ENCODE data around the gene AHNAK. TPM values are rescaled to one million over a fixed set of nuclear protein-coding genes. Genes with fewer than 3 reads are reported as not detected.

AHNAK gene
- polyA plus RNA-seq, 6 donors from 2014 or later = 2.0 to 45.3 (median 15.9) TPM

- no peak for ATAC-seq (ENCODE audit: low read depth in 2 of 2)
- DNase-seq = no peak
- H3K27ac Mint-ChIP-seq = peak overlapping the region in 1 of 6 donors; percentile 89
- H3K4me3 Mint-ChIP-seq = no peak overlapping the region
- peaks cover 7 to 13% (median 11%) of the 10 kb centered on the region in 3 donors for H3K4me1 Mint-ChIP-seq
- no peaks in the 10 kb centered on the region for H3K9me3 Mint-ChIP-seq
- H3K27me3 Mint-ChIP-seq = no peaks in the 10 kb centered on the region
- peaks cover 15 to 19% of the 10 kb centered on the region in 2 donors for H3K36me3 Mint-ChIP-seq
Observed at GRCh38 chr11:62516736-62517371, 29.8 kb downstream of the AHNAK start.

- no peaks in the 10 kb centered on the region for H3K9me3 Mint-ChIP-seq
Observed at GRCh38 chr11:62514151-62514550, 32.5 kb downstream of the AHNAK start.

GRCh38 chr11:62513626-62514025 is 33.0 kb downstream of the AHNAK start:
- ATAC-seq (ENCODE audit: low read depth in 2 of 2) = no peak

More at GRCh38 chr11:62514151-62514550, 32.5 kb downstream of the AHNAK start:
- ATAC-seq (ENCODE audit: low read depth in 2 of 2) = peak; percentile 40 to 46
- Mint-ChIP-seq H3K4me1 (peaks cover 7 to 13% (median 11%) of the 10 kb centered on the region in 3 donors), H3K27me3 (no peaks in the 10 kb centered on the region), H3K36me3 (peaks cover 5 to 15% of the 10 kb centered on the region in 2 donors), H3K27ac (peak overlapping the region in 2 of 6 donors; percentile 15 to 89), H3K4me3 (no peak overlapping the region)
- no peak for DNase-seq

DNA sequence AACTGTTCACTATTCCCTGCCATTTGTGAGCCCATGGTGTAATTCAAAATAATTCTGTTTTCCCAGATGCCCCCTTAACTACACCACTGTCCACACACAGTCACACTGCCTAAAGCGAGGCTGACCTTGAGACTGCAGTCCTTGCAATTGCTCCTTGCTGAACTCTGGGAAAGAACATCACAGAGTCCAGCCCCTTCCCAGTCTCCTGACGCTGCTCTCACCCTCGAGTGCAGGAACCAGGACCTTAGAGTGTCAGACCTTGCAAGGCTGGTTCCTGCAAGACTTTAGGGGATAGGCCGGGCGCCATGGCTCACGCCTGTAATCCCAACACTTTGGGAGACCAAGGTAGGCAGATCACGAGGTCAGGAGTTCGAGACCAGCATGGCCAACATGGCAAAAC is 33.6 kb downstream of the AHNAK start:
- DNase-seq (no peak), ATAC-seq (ENCODE audit: low read depth in 2 of 2) (no peak)
- Mint-ChIP-seq H3K9me3 (no peaks in the 10 kb centered on the region), H3K4me3 (no peak overlapping the region), H3K27me3 (no peaks in the 10 kb centered on the region), H3K4me1 (peaks cover 8 to 18% (median 15%) of the 10 kb centered on the region in 3 donors), H3K27ac (peak overlapping the region in 1 of 6 donors; percentile 51), H3K36me3 (peaks cover 5 to 8% of the 10 kb centered on the region in 2 donors)

More at GRCh38 chr11:62513626-62514025, 33.0 kb downstream of the AHNAK start:
- Mint-ChIP-seq H3K27me3 (no peaks in the 10 kb centered on the region), H3K4me3 (no peak overlapping the region), H3K36me3 (peaks cover 5 to 15% of the 10 kb centered on the region in 2 donors), H3K4me1 (peaks cover 10 to 14% (median 13%) of the 10 kb centered on the region in 3 donors), H3K9me3 (no peaks in the 10 kb centered on the region), H3K27ac (peak overlapping the region in 2 of 6 donors; percentile 51 to 89)
- no peak for DNase-seq

- peaks cover 4 to 17% (median 8%) of the 10 kb centered on the region in 3 donors for H3K4me1 Mint-ChIP-seq
- H3K9me3 Mint-ChIP-seq = no peaks in the 10 kb centered on the region
- peak; percentile 84 to 94 for ATAC-seq (ENCODE audit: low read depth in 2 of 2)
- peak overlapping the region in 1 of 6 donors; percentile 69 for H3K27ac Mint-ChIP-seq
- DNase-seq = peak; percentile 26
- H3K27me3 Mint-ChIP-seq = peaks cover 0 to 26% (median 17%) of the 10 kb centered on the region in 3 donors
- no peaks in the 10 kb centered on the region for H3K36me3 Mint-ChIP-seq
- H3K4me3 Mint-ChIP-seq = peak overlapping the region in 1 of 8 donors; percentile 16
Observed at GRCh38 chr11:62508336-62509058, 38.1 kb downstream of the AHNAK start.

GRCh38 chr11:62507125-62507422 is 39.5 kb downstream of the AHNAK start:
- no peaks in the 10 kb centered on the region for H3K9me3 Mint-ChIP-seq
- H3K27ac Mint-ChIP-seq = no peak overlapping the region
- peaks cover 3 to 37% (median 26%) of the 10 kb centered on the region in 3 donors for H3K27me3 Mint-ChIP-seq
- DNase-seq = no peak
- H3K4me3 Mint-ChIP-seq = no peak overlapping the region
- no peak for ATAC-seq (ENCODE audit: low read depth in 2 of 2)
- no peaks in the 10 kb centered on the region for H3K36me3 Mint-ChIP-seq
- peaks cover 4 to 17% (median 8%) of the 10 kb centered on the region in 3 donors for H3K4me1 Mint-ChIP-seq

DNA sequence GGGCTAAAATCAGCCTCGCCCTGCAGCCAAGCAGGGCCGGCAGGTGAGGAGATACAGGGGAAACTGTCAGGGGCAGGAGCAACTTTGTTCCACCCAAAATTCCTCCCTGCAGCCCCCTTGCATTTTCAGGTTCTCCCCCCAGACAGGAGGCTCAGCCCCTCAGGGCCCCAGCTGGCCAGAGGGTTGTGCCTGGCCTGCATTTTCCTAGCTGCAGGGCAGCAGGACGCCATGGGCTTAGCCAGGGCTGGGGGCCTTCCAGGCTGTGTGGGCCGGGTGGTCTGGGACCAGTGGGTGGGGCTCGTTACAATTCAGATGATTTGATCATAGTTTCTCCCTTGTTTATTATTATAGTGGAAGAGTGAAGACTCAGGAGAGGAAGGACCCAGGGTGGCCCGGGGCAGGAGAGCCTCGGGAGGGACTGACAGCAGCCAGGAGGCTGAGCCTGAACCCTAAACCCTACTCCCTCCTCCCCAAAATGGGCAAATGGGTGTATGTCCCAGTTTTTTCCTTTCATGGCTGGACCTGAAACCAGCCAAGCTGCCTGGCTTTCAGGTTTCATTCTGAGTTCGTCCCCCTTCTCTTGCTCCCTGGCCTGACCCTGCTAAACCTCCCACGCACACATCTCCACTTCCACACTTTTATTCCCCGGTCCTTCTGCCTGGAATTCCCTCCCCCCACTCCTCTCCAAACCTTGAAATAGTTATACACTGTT is 40.0 kb downstream of the AHNAK start:
- no peak for DNase-seq
- Mint-ChIP-seq H3K27ac (no peak overlapping the region), H3K36me3 (no peaks in the 10 kb centered on the region), H3K4me1 (peaks cover 4 to 17% (median 8%) of the 10 kb centered on the region in 3 donors), H3K9me3 (no peaks in the 10 kb centered on the region), H3K4me3 (no peak overlapping the region), H3K27me3 (peaks cover 8 to 42% (median 31%) of the 10 kb centered on the region in 3 donors)
- no peak for ATAC-seq (ENCODE audit: low read depth in 2 of 2)

DNA sequence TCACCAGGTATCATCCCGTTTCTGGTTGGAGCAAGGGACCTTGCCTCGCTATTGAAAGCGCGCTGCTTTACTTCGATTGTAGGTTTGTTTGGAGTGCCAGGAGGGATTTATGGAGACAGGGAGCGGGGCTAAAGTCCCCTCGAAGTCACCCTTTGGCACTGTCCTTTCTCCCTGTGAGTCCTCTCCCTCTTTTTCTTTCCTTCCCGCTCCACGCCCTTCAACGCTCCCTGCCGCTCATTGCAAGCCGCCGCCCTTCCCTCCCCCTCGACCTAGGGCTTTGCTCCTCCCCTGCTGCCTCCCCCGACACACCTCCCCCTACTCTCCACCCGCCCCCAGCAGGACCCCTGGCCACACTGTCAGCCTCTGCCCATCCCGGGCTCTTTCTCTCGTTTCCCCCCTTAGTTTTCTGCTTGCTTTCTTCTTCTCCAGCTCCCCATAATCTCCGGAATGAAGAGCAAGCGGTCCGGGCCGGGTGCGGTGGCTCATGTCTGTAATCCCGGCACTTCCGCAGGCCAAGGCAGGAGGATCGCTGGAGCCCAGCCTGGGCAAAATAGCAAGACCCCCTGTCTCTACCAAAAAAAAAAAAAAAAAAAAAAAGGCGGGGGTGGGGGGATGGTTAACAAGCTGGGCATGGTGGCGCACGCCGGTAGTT is 41.0 kb downstream of the AHNAK start:
- Mint-ChIP-seq H3K27me3 (peaks cover 11 to 51% (median 32%) of the 10 kb centered on the region in 3 donors), H3K9me3 (no peaks in the 10 kb centered on the region), H3K36me3 (no peaks in the 10 kb centered on the region), H3K27ac (peak overlapping the region in 1 of 6 donors; percentile 53), H3K4me1 (peaks cover 4 to 17% (median 8%) of the 10 kb centered on the region in 3 donors), H3K4me3 (peak overlapping the region in 3 of 8 donors; percentile 12 to 65 (median 21))
- DNase-seq = no peak
- ATAC-seq (ENCODE audit: low read depth in 2 of 2) = no peak

GRCh38 chr11:62505059-62505439 is 41.6 kb downstream of the AHNAK start:
- no peaks in the 10 kb centered on the region for H3K36me3 Mint-ChIP-seq
- no peak overlapping the region for H3K4me3 Mint-ChIP-seq
- no peak for DNase-seq
- no peak overlapping the region for H3K27ac Mint-ChIP-seq
- no peaks in the 10 kb centered on the region for H3K9me3 Mint-ChIP-seq
- H3K4me1 Mint-ChIP-seq = peaks cover 4 to 17% (median 8%) of the 10 kb centered on the region in 3 donors
- peaks cover 11 to 56% (median 32%) of the 10 kb centered on the region in 3 donors for H3K27me3 Mint-ChIP-seq
- no peak for ATAC-seq (ENCODE audit: low read depth in 2 of 2)

DNA sequence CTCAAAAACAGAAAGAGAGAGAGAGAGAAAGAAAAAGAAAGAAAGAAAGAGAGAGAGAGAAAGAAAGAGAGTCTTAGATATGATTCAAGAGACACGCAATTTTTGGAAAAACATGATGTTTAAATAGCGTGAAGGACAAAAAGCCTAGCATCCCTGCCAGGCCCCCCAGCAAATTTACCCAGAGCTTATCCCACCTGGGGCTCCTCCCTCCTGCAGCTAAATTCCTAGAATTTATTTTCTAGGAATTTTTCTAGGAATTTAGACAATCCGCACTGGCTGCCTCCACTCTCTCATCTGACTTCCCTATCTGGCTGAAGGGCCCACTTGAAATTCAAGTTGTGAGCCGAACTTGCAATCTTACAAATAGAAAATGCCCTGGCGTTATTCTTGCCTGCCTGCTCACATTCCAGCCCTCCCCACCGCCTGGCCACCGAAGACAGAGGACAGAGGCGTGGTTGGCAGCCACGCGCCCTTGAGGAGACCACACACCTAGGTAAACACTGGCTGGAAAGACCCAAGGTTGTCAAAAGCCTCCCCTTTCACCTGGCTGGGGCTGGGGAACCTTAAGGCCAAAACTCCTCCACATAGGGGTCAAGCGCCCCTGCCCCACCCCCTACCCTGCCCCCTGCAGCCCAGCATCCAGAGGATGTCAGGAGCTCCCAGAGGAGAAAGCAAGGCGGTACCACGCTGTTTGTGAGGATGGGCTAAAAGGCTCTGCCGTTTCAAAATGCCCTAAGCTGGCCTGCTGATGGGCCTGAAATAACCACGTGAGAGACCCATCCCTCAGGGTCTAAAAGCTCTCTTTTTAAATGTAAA is 42.2 kb downstream of the AHNAK start:
- no peak for ATAC-seq (ENCODE audit: low read depth in 2 of 2)
- H3K27ac Mint-ChIP-seq = peak overlapping the region in 1 of 6 donors; percentile 78

GRCh38 chr11:62502030-62502730 is 44.4 kb downstream of the AHNAK start:
- Mint-ChIP-seq H3K9me3 (no peaks in the 10 kb centered on the region), H3K27ac (peak overlapping the region in 1 of 6 donors; percentile 60), H3K4me3 (peak overlapping the region in 1 of 8 donors; percentile 38), H3K4me1 (peaks cover 0 to 9% (median 4%) of the 10 kb centered on the region in 3 donors), H3K36me3 (no peaks in the 10 kb centered on the region), H3K27me3 (peaks cover 11 to 64% (median 32%) of the 10 kb centered on the region in 3 donors)
- no peak for ATAC-seq (ENCODE audit: low read depth in 2 of 2)
- DNase-seq = no peak

More for the DNA sequence above, 42.2 kb downstream of the AHNAK start:
- Mint-ChIP-seq H3K36me3 (no peaks in the 10 kb centered on the region), H3K4me1 (peaks cover 4 to 17% (median 8%) of the 10 kb centered on the region in 3 donors), H3K4me3 (no peak overlapping the region), H3K9me3 (no peaks in the 10 kb centered on the region), H3K27me3 (peaks cover 11 to 60% (median 32%) of the 10 kb centered on the region in 3 donors)
- no peak for DNase-seq

DNA sequence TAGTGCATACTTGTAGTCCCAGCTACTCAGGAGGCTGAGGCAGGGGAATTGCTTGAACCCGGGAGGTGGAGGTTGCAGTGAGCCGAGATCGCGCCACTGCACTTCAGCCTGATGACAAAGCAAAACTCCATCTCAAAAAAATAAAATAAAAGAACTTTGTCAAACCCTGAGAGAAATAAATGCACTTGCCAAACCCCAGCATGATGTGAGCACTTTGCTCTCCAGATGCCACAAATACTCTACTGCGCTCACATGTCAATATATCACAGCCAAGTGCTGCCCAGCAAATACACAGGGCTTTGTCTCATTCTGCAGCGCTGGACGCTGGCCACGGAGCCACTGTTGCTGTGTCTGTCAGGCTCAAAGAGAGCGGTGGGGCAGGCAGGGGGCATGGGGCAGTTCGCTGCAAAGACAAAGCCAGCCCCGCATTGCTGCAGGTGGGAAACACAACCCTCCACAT is 45.1 kb downstream of the AHNAK start:
- no peak for ATAC-seq (ENCODE audit: low read depth in 2 of 2)
- no peaks in the 10 kb centered on the region for H3K36me3 Mint-ChIP-seq
- peaks cover 11 to 58% (median 32%) of the 10 kb centered on the region in 3 donors for H3K27me3 Mint-ChIP-seq
- H3K4me1 Mint-ChIP-seq = peaks cover 0 to 9% (median 4%) of the 10 kb centered on the region in 3 donors
- no peaks in the 10 kb centered on the region for H3K9me3 Mint-ChIP-seq
- no peak for DNase-seq
- peak overlapping the region in 1 of 8 donors; percentile 41 for H3K4me3 Mint-ChIP-seq
- no peak overlapping the region for H3K27ac Mint-ChIP-seq
